WTC11 (cell line): ENCODE data around the gene PIGQ.

Experiments
- CTCF ChIP-seq: fragments of 200-600 bp; IDR thresholded peaks from 2 replicates; pipeline ENCODE4 v1.8.0; 2022; ENCODE audit warnings: antibody characterized with exemption
- FOXP4 ChIP-seq: sonication (generic); formaldehyde crosslinking; IDR thresholded peaks from 2 replicates; pipeline ENCODE4 v1.8.0; 2022; ENCODE audit warnings: mild to moderate bottlenecking, missing genetic modification reagents

GRCh38 chr16:588639-588888 is 18.8 kb downstream of the PIGQ start:
- TF ChIP-seq CTCF: no peak
- TF ChIP-seq FOXP4 (CRISPR knock-in tag): no peak
